ENCODE measurements around the gene BMS1. TPM values are rescaled to one million over a fixed set of nuclear protein-coding genes. Genes with fewer than 3 reads are reported as not detected.
"Not testable (repeated sequence)": the region's sequence is repeated elsewhere in the genome, so short reads cannot be mapped to it uniquely, and the experiment has no call there.

The BMS1 gene
- total RNA-seq, 3 donors from 2014 or later (not counting 1 experiment from before 2014, with no cell fraction given) = 10.4 to 12.1 (median 11.9) TPM

GRCh38 chr10:42836771-42837468 is 54.3 kb downstream of the BMS1 start:
- Mint-ChIP-seq H3K4me1 (no peaks in the 10 kb centered on the region), H3K36me3 (no peaks in the 10 kb centered on the region), H3K4me3 (no peak overlapping the region), H3K9me3 (no peaks in the 10 kb centered on the region), H3K27me3 (ENCODE audit: low read depth in 2 of 2) (peaks cover 18 to 32% of the 10 kb centered on the region in 2 donors), H3K27ac (no peak overlapping the region)
- intact Hi-C loops (cut with micrococcal nuclease) = no loop called here
- H3K4me1 ChIP-seq (ENCODE audit: control insufficient read depth, insufficient read depth, low read length) = peaks cover 3% of the 10 kb centered on the region
- TF ChIP-seq CTCF (IDR thresholded peaks at IDR 0.05) = no peak
- no peak for DNase-seq
- WGBS (ENCODE audit: insufficient coverage) = 4% methylated on average over 60 of the region's 60 CpGs
- ATAC-seq = no peak
- no peak overlapping the region for H3K4me3 ChIP-seq (ENCODE audit: low read length)
- no peaks in the 10 kb centered on the region for H3K36me3 ChIP-seq (ENCODE audit: control insufficient read depth, insufficient read depth, low read length)
- peaks cover 2% of the 10 kb centered on the region for H3K27me3 ChIP-seq (ENCODE audit: control insufficient read depth, insufficient read depth, low read length)
- H3K27ac ChIP-seq (ENCODE audit: low read length) = no peak overlapping the region
- no peaks in the 10 kb centered on the region for H3K9me3 ChIP-seq (ENCODE audit: control insufficient read depth, insufficient read depth, low read length)

- H3K27ac Mint-ChIP-seq; DNase-seq; H3K4me1 ChIP-seq (ENCODE audit: control insufficient read depth, insufficient read depth, low read length); ATAC-seq; H3K27me3 ChIP-seq (ENCODE audit: control insufficient read depth, insufficient read depth, low read length); H3K9me3 Mint-ChIP-seq; intact Hi-C loops (cut with micrococcal nuclease); H3K4me3 ChIP-seq (ENCODE audit: low read length); H3K4me1 Mint-ChIP-seq; H3K9me3 ChIP-seq (ENCODE audit: control insufficient read depth, insufficient read depth, low read length); H3K27ac ChIP-seq (ENCODE audit: low read length); H3K36me3 Mint-ChIP-seq; H3K36me3 ChIP-seq (ENCODE audit: control insufficient read depth, insufficient read depth, low read length); H3K4me3 Mint-ChIP-seq: not testable (repeated sequence)
- 59% methylated on average over 5 of the region's 5 CpGs for WGBS (ENCODE audit: insufficient coverage)
- peaks cover 10 to 29% of the 10 kb centered on the region in 2 donors for H3K27me3 Mint-ChIP-seq (ENCODE audit: low read depth in 2 of 2)
Observed at GRCh38 chr10:42844810-42845209, 62.2 kb downstream of the BMS1 start.

- H3K4me1 Mint-ChIP-seq; H3K4me3 ChIP-seq (ENCODE audit: low read length); H3K27me3 ChIP-seq (ENCODE audit: control insufficient read depth, insufficient read depth, low read length); ATAC-seq; H3K9me3 Mint-ChIP-seq; H3K27ac Mint-ChIP-seq; H3K4me1 ChIP-seq (ENCODE audit: control insufficient read depth, insufficient read depth, low read length); H3K4me3 Mint-ChIP-seq; H3K36me3 ChIP-seq (ENCODE audit: control insufficient read depth, insufficient read depth, low read length); H3K36me3 Mint-ChIP-seq; H3K9me3 ChIP-seq (ENCODE audit: control insufficient read depth, insufficient read depth, low read length); intact Hi-C loops (cut with micrococcal nuclease); H3K27ac ChIP-seq (ENCODE audit: low read length); DNase-seq: not testable (repeated sequence)
- peaks cover 14 to 30% of the 10 kb centered on the region in 2 donors for H3K27me3 Mint-ChIP-seq (ENCODE audit: low read depth in 2 of 2)
- 88% methylated on average over 27 of the region's 28 CpGs for WGBS (ENCODE audit: insufficient coverage)
Observed at GRCh38 chr10:42847261-42847660, 64.7 kb downstream of the BMS1 start.

- H3K4me1 ChIP-seq (ENCODE audit: control insufficient read depth, insufficient read depth, low read length) = no peaks in the 10 kb centered on the region
- WGBS (ENCODE audit: insufficient coverage) = 0% methylated on average over 1 of the region's 4 CpGs
- no peaks in the 10 kb centered on the region for H3K27me3 ChIP-seq (ENCODE audit: control insufficient read depth, insufficient read depth, low read length)
- H3K36me3 Mint-ChIP-seq = no peaks in the 10 kb centered on the region
- H3K4me3 ChIP-seq (ENCODE audit: low read length) = no peak overlapping the region
- H3K27me3 Mint-ChIP-seq (ENCODE audit: low read depth in 2 of 2) = peaks cover 29 to 51% of the 10 kb centered on the region in 2 donors
- no peaks in the 10 kb centered on the region for H3K4me1 Mint-ChIP-seq
- H3K4me3 Mint-ChIP-seq = no peak overlapping the region
- no peak overlapping the region for H3K27ac Mint-ChIP-seq
- DNase-seq (no peak), ATAC-seq (no peak)
- no peaks in the 10 kb centered on the region for H3K9me3 ChIP-seq (ENCODE audit: control insufficient read depth, insufficient read depth, low read length)
- intact Hi-C loops (cut with micrococcal nuclease) = no loop called here
- peaks cover 0 to 2% of the 10 kb centered on the region in 2 donors for H3K9me3 Mint-ChIP-seq
- no peak overlapping the region for H3K27ac ChIP-seq (ENCODE audit: low read length)
- TF ChIP-seq CTCF (IDR thresholded peaks at IDR 0.05) = no peak
- H3K36me3 ChIP-seq (ENCODE audit: control insufficient read depth, insufficient read depth, low read length) = no peaks in the 10 kb centered on the region
Observed at GRCh38 chr10:42850931-42851330, 68.3 kb downstream of the BMS1 start.

All from natural killer cell (primary cell).